ENCODE results near the gene NME4.

NME4 gene

GRCh38 chr16:425082-425718 lies 28.2 kb downstream of the NME4 start, which contains the start of gene RAB11FIP3 (continued):
- TF ChIP-seq ZNF560 (tag by site-specific recombination; IDR thresholded peaks at IDR 0.05; ENCODE audit: borderline replicate concordance) (no peak), ZNF660 (tag by site-specific recombination; IDR thresholded peaks at IDR 0.05) (peak; percentile 31; the same call in 1 of the 2 replicates), GLIS1 (tag by site-specific recombination; IDR thresholded peaks at IDR 0.05) (peak; percentile 34; the same call in 1 of the 2 replicates), ZNF280D (tag by site-specific recombination; IDR thresholded peaks at IDR 0.05) (no peak), ZFP41 (tag by site-specific recombination; IDR thresholded peaks at IDR 0.05; ENCODE audit: borderline replicate concordance) (no peak), ZFP3 (tag by site-specific recombination; IDR thresholded peaks at IDR 0.05; ENCODE audit: low read depth) (no peak), ZNF843 (tag by site-specific recombination; IDR thresholded peaks at IDR 0.05) (no peak), ZNF214 (tag by site-specific recombination; IDR thresholded peaks at IDR 0.05; ENCODE audit: borderline replicate concordance) (no peak), OVOL3 (tag by site-specific recombination; IDR thresholded peaks at IDR 0.05) (peak; percentile 43; the same call in 1 of the 2 replicates), ZSCAN30 (tag by site-specific recombination; IDR thresholded peaks at IDR 0.05) (peak; percentile 90), ZNF629 (tag by site-specific recombination; IDR thresholded peaks at IDR 0.05) (peak; percentile 90), ZNF488 (tag by site-specific recombination; IDR thresholded peaks at IDR 0.05) (0 out of 2 replicates have a peak, but pooled peaks have one; percentile 10), ZBTB6 (tag by site-specific recombination; IDR thresholded peaks at IDR 0.05) (peak; percentile 55; the same call in 1 of the 2 replicates), FEZF1 (tag by site-specific recombination; IDR thresholded peaks at IDR 0.05) (no peak), ZNF658 (tag by site-specific recombination; IDR thresholded peaks at IDR 0.05) (no peak), ZNF23 (tag by site-specific recombination; IDR thresholded peaks at IDR 0.05; ENCODE audit: borderline replicate concordance) (no peak), ZNF16 (tag by site-specific recombination; IDR thresholded peaks at IDR 0.05; ENCODE audit: low read depth) (no peak), MYNN (tag by site-specific recombination; IDR thresholded peaks at IDR 0.05; ENCODE audit: borderline replicate concordance) (no peak), ZBTB48 (tag by site-specific recombination; IDR thresholded peaks at IDR 0.05) (peak; percentile 66), ZNF404 (tag by site-specific recombination; IDR thresholded peaks at IDR 0.05) (no peak), ZIC2 (tag by site-specific recombination; IDR thresholded peaks at IDR 0.05) (peak; percentile 91), ZNF280C (tag by site-specific recombination; IDR thresholded peaks at IDR 0.05) (no peak), ZNF350 (tag by site-specific recombination; IDR thresholded peaks at IDR 0.05) (no peak), ZNF571 (tag by site-specific recombination; IDR thresholded peaks at IDR 0.05) (no peak), KLF10 (tag by site-specific recombination; IDR thresholded peaks at IDR 0.05) (peak; percentile 95)
- TF ChIP-seq, protein P1, sequence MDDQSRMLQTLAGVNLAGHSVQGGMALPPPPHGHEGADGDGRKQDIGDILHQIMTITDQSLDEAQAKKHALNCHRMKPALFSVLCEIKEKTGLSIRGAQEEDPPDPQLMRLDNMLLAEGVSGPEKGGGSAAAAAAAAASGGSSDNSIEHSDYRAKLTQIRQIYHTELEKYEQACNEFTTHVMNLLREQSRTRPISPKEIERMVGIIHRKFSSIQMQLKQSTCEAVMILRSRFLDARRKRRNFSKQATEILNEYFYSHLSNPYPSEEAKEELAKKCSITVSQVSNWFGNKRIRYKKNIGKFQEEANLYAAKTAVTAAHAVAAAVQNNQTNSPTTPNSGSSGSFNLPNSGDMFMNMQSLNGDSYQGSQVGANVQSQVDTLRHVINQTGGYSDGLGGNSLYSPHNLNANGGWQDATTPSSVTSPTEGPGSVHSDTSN (CRISPR knock-in tag; IDR thresholded peaks at IDR 0.05), result no peak
- TF ChIP-seq, protein P2, sequence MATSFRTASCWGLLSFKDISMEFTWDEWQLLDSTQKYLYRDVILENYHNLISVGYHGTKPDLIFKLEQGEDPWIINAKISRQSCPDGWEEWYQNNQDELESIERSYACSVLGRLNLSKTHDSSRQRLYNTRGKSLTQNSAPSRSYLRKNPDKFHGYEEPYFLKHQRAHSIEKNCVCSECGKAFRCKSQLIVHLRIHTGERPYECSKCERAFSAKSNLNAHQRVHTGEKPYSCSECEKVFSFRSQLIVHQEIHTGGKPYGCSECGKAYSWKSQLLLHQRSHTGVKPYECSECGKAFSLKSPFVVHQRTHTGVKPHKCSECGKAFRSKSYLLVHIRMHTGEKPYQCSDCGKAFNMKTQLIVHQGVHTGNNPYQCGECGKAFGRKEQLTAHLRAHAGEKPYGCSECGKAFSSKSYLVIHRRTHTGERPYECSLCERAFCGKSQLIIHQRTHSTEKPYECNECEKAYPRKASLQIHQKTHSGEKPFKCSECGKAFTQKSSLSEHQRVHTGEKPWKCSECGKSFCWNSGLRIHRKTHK (tag by site-specific recombination; IDR thresholded peaks at IDR 0.05), result no peak
- TF ChIP-seq, protein P3, sequence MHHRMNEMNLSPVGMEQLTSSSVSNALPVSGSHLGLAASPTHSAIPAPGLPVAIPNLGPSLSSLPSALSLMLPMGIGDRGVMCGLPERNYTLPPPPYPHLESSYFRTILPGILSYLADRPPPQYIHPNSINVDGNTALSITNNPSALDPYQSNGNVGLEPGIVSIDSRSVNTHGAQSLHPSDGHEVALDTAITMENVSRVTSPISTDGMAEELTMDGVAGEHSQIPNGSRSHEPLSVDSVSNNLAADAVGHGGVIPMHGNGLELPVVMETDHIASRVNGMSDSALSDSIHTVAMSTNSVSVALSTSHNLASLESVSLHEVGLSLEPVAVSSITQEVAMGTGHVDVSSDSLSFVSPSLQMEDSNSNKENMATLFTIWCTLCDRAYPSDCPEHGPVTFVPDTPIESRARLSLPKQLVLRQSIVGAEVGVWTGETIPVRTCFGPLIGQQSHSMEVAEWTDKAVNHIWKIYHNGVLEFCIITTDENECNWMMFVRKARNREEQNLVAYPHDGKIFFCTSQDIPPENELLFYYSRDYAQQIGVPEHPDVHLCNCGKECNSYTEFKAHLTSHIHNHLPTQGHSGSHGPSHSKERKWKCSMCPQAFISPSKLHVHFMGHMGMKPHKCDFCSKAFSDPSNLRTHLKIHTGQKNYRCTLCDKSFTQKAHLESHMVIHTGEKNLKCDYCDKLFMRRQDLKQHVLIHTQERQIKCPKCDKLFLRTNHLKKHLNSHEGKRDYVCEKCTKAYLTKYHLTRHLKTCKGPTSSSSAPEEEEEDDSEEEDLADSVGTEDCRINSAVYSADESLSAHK (tag by site-specific recombination; IDR thresholded peaks at IDR 0.05), result no peak; the same call in 1 of the 2 replicates
